Stimulated activated CD4-positive, alpha-beta T cell treated with anti-CD3 and anti-CD28 coated beads, Interleukin-4, amount 100 ng/mL, for 48 hours (primary cell): ENCODE data around the gene DLGAP1.
"Not testable (repeated sequence)": the region's sequence is repeated elsewhere in the genome, so short reads cannot be mapped to it uniquely, and the experiment has no call there.

Source experiments
- DNase-seq, 2 donors: peaks; one replicate each; pipeline ENCODE4 v3.0.0-alpha.2; 2020; ENCODE audit warnings: low read depth in 2 of 2

Gene DLGAP1

DNA sequence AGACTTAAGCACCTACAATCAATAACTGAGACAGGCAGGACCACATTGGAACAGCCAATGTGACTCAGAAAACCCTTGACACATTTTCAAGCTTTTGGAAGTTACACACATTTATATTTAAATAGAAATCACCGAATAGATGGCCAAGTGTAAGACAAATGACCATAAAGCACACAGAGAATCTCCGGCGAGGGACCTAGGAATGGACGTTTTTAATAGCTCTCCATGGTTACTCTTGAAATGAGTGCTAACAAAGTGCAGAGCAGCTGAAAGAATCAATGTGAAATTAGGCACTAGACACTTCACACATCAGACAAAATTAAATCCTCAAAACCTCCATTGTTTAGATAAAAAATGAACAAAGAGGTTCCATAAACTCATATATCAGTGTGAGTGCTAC, 376.9 kb downstream of the DLGAP1 start:
- DNase-seq: no peak

DNA sequence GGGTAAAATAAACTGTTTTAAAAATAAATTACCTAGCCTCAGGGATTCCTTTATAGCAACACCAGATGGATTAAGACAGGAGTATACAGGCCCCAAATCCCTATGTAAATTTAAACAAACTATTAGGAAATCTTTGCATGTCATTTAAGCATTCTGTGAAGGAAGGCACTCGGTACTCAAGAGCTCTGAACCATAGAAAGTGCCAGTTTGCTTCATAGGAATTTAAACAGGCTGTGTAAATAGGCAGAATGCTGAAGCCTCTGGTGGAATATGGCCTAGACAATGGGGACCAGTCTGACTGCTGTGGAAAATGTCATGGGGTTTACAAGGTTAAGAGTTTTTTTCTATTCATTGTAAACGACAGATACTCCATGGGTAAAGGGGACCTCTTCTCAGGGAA, 377.4 kb downstream of the DLGAP1 start:
- DNase-seq: no peak

DNA sequence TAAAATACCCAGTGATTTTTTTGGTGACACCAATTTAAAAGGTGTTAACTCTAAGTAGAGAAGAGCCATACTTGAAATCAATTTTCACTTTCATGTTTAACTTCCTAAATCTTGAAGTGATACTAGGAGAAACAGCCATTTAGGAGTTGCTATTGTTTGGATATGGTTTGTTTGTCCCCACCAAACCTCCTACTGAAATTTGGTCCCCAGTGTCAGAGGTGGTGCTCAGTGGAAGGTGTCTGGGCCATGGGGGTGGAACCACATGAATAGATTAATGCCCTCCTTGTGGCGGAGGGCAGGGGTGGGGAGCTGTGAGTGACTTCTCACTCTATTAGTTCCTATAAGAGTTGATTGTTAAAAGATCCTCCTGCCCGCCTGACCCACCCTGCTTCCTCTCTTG, 377.9 kb downstream of the DLGAP1 start:
- DNase-seq: no peak

DNA sequence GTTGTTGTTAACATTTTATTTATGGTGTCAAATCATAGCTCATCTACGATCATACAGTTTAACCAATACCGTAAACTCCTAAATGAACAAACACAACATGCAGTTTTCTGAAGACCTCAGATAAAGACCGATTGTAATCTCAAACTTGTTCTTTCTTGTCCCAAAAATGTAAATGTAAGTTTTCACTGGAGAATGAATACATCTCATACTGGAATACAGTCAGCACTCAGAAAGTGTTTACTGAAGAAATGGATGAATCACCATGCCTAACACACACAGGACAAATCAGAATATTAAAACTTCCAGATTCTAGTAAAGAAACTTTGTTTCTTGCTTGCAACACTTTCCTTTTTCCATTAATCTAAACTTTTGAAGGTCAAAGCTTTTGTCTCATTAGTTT, 380.5 kb downstream of the DLGAP1 start:
- DNase-seq: no peak

DNA sequence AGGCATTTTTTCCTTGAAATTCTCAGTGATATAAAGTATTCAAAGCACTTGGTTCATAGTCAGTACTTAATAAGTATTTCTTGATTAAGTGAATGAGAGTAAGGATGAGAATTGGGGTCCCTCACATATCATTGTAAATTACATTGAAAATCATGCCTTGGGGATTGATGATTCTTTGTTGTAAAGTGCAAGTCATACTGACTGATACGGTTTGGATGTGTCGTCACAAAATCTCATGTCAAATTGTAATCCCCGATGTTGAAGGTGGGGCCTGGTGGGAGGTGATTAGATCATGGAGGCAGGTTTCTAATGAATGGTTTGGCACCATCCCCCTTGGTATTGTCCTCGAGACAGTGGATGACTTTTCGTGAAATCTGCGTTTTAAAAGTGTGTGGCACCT, 385.9 kb downstream of the DLGAP1 start:
- DNase-seq: no peak

DNA sequence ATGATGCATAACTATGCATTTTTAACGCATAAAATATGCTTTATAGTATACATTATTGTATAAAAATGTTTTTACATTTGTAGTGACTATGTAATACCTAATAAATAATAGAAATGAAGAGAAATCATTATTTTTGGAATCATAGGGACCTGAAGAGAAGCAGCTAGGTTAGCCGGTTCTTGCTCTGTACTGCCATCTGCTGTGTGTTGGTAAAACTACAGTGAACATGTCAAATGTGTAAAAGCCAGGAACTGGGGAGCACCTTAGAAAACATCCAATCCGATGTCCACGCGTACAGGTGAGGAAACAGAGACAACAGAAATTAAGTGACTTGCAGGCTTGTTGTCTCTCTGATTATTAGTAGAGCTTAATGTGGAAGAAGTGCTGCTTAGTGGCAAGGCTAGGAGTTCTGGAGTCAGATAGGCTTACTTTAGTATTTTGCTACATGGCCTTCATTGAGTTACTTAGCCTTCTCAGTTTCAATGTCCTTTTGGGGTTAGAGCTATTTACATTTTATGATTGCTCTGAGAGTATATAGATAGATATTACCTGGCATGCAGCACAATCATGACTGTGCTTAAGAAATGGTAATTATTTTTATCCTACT, 386.5 kb downstream of the DLGAP1 start:
- DNase-seq: peak; percentile 3 to 4

DNA sequence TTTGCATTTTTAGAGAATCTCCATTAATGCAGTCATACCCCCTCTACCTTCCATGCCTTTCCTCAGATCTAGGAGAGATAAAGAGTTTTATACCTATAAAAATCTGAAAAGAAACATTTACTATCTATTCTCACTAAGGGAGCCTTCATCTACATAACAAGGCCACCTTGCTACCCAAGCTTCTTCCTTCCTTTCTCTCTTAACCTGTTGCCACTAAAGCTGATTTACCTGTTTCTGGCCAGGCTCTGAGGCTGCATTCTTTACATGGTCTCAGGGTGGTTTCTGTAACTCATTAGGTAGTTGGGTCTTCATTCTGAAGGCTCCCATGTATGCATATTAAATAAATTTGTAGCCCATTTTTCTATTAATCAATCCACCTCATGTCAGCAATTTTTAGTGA, 391.6 kb downstream of the DLGAP1 start:
- no peak for DNase-seq

DNA sequence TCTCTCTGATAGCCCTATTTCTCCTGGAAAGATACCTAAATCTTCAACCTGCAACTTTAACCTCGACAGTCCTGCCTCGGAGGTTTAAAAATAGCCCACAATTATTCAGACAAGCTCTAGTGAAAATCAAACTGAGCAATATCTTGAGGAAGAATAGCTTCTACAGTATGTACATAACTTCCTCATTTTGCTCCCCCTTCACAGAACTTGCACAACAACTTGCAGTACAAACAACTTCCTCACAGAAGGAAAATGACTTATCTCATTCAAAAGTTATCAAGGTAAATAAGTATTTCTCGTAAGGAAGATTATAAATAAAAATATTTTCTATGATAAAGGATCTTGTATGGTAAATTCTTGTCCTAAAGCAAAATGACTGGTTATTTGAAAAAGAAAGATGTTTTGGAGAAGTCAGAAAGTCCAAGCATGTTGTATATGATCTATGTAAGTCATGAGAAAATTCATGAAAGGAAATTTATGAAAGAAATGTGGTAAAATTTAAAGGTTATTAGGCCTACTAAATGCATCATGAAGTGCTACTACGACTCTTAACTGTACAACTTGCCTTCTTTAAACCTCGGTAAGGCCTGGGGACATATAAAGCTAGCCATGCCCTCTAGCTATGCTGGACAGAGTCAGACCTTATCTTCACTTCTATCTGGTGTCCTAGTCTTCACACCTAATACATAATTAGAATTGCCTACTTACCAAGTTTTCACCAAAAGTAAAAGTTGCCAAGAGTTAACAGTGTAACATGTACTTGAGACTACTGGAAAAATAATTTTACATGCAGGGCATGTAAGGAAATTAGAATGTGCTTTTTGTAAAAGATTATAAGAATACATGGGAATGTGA, 394.5 kb downstream of the DLGAP1 start:
- DNase-seq: no peak

DNA sequence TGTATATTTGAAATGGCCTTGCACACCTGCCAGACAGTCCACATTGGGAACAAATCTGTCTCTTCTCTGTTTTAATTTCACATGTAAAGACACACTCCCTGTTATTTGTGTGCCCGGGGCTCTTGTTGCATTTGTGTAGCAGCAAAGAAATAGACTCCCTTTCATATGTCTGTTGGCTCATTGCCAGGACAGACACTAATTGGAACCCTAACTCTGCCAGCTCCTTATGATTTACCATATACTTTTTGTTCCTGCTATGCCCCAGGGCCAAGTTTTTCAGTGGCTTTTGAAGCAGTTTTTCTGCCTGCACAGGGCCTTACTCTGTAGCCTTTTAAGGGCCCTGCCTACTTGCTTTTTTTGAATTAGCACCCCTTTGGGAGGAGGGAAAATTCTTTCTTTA, 396.9 kb downstream of the DLGAP1 start:
- no peak for DNase-seq

DNA sequence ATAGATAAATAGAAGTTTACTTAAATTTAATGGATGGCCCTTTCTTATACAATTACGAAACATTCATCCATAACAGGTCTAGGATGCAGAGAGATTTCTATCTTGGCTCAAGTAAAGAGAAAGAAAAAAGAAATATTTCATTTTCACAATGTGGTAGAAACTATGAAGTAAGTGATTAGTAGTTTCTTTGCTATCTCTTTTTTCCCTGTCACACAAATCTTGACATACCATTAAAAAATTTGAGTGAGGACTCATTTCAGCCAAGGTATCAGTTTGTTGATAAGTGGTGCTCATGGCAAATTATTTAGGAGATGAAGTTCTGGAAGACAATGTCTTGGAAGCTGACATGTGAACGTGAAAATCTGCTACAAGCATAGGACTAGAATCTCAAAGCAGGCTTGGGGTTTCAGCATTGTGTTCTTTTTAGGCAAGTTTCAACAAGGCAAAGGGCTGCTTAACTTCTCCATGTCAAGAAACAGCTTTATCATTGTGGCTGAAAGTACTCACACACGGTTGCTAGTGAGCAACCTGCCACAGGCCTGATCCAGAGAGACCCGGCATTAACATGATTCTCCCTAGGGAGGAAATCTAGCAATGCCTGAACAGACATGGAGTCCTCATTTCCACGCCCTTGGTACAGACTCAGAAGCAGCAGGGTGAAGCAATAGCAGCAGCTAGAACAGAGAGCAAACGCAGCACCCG, 414.6 kb downstream of the DLGAP1 start:
- no peak for DNase-seq

DNA sequence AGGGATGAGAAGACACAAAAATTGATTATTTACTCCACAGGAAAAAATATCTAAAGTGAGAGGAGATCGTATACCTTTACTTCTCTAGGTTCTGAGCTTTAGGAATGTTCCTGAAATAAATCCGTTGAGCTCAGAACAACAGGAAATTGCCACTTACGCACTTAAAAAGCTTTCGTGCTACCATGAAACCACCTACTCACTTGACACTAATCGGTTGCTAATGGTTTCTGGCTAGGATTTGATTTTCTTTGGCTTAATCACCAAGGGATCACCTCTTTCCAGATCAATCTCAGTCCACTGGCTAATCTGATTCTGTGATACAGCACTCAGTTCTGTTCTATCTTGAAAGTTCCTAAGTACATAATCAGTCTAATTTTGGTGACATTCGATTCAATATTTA, 419.6 kb downstream of the DLGAP1 start:
- DNase-seq: no peak

DNA sequence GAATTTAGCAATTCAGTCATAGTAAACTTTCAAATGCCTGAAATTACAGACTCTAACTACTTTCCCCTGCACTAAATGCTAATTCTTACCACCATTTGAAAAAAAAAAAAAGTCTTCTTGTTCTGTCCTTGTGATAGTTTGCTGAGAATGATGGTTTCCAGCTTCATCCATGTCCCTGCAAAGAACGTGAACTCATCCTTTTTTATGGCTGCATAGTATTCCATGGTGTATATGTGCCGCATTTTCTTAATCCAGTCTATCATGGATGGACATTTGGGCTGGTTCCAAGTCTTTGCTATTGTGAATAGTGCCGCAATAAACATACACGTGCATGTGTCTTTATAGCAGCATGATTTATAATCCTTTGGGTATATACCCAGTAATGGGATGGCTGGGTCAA, 420.3 kb downstream of the DLGAP1 start:
- not testable (repeated sequence) for DNase-seq

DNA sequence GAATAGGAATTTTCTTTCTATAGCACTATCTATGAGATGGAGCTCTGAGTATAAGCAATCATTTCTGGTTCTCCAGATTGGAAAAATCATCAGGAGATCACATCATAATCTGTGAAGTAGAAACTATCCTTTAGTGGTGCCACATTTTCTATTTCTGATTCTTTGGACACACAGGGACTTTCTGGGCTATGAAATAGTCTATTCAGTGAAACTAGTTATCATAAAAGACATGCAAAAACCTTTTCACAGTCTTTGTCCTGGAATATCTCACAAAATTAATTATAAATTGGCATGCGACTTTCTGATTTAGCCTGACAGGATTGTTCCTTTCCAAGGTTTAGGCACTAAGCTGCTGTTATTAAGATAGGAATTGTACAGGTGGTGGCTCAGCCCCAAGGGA, 428.6 kb downstream of the DLGAP1 start:
- no peak for DNase-seq

DNA sequence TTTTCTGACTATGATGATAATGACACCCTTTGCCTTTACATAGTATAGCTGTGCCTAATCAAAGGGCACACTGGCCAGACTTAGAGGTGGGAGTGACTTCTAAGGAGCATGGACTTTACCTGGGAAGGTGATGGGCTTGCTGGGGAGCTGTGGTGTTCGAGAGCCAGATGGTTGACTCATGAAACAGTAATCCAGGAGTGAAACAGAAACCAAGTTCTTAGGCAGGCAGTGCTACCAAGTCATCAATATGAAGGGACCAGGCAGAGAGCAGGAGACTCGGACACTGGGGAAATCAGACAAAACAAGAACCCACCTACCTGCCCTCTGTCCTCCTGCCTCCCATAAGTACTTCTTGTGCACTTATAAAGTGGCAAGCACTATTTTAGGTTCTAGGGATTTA, 430.4 kb downstream of the DLGAP1 start:
- no peak for DNase-seq

DNA sequence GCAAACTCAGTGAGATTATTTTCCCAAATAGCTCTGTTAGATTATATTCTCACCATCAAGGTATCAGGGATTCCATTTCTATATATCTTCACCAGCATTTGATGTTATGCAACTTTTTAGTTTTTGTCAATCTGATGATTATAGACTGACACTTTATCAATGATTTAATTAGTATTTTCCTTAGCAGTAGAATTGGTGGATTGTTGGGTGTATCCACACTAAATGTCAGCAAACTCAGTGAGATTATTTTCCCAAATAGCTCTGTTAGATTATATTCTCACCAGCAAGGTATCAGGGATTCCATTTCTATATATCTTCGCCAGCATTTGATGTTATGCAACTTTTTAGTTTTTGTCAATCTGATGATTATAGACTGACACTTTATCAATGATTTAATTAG, 432.4 kb downstream of the DLGAP1 start:
- DNase-seq: not testable (repeated sequence)

DNA sequence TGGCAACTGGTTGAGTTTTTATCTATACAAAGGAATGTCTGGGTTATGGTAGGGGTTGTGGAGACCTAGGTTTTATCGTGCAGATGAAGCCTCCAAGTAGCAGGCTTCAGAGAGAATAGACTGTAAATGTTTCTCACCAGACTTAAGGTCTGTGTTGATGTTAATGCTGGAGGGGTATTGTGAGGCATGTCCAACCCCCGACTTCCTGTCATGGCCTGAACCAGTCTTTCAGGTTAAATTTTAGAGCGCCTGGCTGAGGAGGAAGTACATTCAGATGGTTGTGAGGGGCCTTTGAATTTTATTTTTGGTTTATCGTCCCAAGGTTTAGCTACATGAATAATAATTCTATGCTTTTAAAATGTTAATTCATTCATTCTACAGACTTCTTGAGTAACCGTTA, 435.1 kb downstream of the DLGAP1 start:
- no peak for DNase-seq

DNA sequence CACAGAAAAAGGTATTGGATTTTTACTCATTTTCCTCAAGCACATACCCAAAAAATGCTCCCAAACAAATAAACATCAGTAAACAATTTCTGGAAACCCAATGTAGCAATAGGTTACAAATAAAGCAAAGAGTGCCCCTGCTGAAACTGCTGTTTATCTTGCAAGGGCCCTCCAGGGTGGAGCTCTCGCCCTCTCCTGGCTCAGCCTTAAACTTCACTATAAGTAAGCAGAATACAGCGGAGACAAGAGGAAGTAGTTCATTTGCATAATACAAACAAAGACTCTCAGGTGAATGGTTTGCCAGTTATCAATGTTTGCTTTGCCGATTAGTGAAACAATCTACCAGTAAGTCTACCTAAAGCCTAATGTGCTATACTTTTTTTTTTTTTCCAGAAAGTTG, 437.6 kb downstream of the DLGAP1 start:
- DNase-seq: no peak

DNA sequence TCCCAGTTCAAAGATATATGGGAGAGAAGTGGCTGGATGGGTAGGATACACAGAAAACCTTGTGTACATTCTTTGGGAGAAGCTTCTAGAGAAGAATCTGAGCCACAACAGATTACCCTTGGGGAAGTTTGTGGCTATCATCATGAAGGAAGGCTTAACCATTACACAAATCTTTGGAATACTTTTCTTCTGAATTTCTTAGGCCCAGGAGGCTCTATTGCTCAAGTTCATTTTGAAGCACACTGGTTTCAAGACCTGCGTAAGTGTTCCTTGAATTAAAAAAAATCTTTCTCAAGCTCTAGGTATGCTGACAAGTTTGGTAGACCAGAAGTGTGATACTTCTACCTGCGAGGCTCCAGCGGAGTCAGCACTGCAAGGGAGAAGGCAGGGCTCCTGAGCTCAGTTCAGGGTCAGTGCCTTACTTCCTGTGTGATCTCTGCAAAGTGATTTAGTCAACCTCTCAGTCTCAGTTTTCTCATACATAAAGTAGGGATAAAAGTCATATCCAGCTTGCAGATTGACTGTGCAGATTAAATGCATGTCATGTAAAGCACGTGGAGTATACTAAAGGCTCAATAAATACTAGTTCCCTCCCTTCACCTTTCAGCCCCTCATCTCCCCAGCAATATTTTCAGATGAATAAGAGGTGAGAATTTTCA, 438.6 kb downstream of the DLGAP1 start:
- DNase-seq: no peak

DNA sequence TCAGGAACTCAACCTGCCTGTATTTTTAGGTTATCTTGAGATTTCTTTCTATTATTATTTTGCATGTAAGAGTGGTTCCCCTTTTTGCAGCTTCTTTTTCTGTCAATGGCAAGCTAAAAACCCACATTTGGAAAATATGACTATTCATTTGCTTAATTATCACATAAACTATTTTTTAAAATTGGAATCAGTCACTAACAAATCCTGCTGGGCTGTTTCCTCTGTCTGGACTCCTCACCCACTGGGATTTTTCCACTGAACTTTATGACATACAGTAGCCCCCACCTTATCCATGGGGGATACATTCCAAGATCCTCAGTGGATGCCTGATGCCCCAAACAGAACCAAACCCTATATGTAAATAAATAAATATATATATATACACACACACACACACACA, 447.3 kb downstream of the DLGAP1 start:
- no peak for DNase-seq

DNA sequence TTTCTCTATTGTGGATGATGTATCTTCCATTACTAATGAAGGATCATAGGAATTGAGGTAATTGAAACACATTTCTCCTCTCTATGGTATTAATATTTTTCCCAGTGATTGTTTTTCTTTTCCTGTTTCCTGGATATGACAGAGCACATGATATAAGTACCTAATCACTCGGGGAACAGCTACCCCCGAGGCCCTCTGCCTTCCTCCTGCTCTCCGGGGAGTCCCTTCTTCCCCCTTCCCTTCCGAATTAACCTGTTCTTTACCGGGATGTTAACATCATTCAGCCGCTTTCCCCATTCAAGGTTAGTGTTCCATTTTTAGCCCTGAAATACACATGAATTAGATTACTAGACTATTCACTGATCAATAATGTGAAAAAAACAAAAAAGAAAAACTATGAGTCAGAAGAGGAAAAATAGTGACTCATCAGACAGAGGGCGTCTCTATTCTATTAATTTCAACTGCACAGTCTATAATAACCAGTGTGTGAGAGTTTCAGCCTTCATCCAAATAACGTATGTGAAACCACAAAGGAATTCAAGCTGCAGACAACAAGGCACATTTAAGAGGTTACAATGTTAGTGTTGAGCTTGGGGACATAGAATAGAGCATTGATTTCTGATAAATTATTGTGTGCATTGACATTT, 450.8 kb downstream of the DLGAP1 start:
- DNase-seq: no peak

DNA sequence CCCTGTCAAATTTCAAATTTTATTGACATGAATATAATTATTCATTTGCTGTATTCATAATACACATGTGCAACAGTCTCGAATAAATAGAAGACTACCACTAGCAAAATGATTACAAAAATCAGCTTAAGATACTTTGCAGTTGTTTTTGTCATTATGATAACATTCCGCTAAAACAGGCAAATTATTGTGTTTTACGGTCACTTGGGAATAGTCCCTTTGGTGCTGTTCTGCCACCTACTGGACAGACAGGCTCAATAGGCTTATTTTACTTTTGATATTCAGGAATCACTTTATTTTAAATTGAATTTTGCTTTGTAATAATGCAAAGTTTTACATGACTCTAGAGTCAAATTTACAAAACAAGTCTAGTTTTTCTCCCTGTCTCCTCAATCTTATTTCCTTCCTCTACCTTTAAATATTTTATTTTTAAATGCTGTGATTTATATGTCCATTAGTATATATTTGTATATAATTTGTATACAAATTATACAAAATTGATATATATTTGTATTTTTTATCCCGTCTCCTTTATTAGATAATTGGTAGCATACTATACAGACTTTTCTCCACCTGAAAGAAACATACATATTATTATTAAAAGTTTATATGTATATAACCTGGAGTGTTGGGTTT, 456.3 kb downstream of the DLGAP1 start:
- DNase-seq: no peak
